ENCODE data around the gene TEDC2.
"Not testable (repeated sequence)": the region's sequence is repeated elsewhere in the genome, so short reads cannot be mapped to it uniquely, and the experiment has no call there.

TEDC2 gene

DNA sequence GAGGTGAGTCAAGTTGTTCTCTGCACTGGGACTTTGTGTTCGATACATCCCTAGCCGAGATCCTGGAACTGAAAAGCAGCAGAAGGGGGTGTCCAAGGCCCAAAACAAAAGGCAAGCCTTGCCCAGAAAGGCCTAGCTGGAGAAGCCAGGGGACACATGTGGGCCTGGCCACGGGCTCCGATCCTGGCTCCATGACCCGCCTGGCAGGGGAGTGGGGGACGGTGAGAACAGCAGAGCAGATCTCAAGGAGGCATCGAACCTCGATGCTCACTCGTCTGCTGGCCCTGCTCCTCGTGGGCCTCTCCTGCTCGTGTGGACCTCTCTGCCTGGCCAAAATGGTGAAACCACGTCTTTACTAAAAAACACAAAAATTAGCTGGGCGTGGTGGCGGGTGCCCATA, 21.8 kb upstream of the TEDC2 start:
- no peak for DNase-seq

DNA sequence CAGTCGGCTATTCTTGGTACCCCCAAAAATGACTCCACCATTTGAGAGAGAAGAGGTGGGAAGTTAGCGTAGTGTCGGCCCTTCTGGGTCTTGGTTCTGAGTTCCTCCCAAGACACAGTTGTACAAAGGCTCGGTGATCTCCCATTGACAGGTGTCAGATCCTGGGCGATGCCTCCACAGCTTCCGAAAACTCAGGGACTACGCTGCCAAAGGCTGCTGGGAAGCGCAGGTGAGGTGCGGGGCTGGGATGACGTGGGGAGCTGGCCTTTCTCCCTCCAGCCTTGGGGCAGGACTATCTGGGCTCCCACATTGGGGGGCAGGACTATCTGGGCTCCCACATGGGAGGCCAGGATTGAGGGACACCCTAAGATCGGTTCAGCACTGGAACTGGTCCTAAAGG, 20.3 kb upstream of the TEDC2 start:
- DNase-seq, result no peak

DNA sequence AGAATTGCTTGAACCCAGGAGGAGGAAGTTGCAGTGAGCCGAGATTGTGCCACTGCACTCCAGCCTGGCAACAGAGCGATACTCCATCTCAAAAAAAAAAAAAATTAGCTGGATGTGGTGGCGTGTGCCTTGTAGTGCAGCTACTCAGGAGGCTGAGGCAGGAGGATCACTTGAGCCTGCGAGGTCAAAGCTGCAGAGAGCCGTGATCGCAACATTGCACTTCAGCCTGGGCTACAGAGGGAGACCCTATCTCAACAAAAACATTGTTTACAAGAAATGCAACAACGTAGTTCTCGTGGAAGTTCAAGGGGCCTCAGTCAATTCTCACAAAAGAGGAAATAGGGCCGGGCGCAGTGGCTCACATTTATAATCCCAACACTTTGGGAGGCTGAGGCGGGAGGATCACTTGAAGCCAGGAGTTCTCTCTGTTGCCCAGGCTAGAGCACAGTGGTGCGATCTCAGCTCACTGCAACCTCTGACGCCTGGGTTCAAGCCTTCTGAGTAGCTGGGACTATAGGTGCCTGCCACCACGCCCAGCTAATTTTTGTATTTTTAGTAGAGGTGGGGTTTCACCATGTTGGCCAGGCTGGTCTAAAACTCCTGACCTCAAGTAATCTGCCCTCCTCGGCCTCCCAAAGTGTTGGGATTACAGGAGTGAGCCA, 18.6 kb upstream of the TEDC2 start:
- not testable (repeated sequence) for DNase-seq

DNA sequence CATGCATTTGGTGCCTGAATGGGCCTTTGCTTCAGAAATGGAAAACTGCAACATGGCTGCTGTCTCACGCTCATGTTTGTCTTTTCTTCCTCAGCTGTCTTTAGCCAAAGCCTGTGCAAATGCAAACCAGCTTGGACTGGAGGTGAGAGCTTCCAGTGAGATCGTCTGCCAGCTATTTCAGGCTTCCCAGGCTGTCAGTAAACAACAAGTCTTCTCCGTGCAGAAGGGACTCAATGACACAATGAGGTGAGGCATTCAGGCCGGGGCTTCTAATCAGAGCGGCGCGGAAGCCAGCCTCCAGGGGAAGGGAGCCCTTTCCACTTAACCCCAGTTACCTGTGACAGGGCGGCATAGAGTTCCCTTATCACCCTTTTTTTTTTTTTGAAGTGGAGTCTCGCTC, 16.4 kb upstream of the TEDC2 start:
- DNase-seq, result no peak

DNA sequence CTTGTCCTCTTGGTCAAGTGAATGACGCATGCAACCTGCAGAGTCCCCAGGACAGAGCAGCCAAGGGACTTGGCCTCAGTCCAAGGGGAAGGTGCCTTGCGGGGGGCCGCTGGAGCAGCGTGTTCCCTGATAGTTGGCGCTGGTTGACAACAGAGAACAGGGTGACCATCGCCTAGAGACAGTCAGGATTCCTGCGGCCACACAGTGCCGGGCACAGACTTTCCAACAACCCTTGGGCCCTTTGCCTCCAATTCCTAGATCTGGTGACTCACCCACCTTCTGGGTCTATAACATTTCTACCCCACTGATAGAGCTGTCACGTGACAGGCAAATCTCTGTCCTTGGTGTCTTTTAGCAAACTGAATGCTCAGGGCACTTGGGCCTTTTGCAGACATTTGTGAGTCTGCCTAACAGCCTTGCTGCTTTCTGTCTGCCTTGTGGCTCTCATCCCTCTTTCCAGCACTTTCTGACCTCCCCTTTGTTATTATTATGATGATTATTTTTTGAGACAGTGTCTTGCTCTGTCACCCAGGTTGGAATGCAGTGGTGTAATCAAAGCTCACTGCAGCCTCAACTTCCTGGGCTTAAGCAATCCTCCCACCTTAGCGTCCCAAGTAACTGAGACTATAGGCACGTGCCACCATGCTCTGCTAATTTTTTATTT, 11.9 kb upstream of the TEDC2 start:
- DNase-seq, result no peak

DNA sequence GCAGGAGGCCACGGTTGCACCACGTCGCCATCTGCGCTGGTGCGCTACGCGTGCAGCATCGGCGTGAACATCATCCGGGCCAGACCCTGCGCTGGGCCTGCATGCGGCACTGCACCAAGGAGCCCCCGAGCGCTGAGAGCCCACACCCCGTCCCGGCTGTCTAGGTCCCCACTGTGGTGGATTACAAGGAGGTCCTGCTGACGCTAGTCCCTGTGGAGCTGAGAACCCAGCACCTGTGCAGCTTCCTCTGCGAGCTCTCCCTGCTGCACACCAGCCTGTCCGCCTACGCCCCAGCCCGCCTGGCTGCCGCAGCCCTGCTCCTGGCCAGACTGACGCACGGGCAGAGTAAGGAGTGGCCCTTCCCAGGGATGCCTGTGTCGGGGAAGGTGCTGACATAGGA, 10.8 kb upstream of the TEDC2 start:
- DNase-seq, result no peak

DNA sequence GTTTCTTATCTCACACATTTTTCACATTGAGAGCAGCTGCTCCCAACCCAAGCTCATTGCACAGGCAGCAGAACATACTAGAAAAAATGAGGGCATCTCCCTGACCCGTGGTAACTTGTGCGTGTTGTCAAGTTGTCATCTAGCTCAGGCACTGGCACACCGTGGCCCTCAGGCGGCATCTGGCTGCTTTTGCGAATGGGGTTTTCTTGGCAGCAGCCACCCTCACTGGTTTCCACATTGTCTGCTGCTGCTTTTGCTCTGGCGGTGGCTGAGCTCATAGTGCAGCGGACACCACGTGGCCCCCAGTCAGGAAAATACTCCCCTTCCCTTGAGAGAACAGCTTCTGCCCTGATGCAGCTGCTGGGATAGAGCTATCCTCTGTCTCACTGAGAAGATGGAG, 9.4 kb upstream of the TEDC2 start:
- DNase-seq, result no peak

DNA sequence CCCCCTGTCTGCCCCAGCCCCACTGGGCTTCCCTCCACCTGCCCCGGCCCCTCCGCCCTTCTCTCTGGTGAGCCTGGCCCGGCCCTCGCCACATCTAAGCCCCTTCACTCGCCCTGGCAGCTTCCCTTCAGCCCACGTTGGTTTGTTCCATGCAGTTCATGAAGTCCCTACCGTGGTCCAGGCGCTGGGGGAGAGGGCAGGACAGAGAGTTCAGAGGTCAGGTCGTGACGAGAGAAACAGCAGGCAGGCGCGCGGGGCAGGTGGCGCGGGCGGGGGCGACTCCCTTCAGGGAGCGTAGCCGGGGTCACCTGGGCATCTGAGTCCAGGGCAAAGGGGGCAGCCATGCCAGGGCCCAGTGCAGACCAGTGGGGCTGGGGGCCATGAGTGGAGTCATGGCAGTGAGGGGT, 8.9 kb upstream of the TEDC2 start:
- no peak for DNase-seq

DNA sequence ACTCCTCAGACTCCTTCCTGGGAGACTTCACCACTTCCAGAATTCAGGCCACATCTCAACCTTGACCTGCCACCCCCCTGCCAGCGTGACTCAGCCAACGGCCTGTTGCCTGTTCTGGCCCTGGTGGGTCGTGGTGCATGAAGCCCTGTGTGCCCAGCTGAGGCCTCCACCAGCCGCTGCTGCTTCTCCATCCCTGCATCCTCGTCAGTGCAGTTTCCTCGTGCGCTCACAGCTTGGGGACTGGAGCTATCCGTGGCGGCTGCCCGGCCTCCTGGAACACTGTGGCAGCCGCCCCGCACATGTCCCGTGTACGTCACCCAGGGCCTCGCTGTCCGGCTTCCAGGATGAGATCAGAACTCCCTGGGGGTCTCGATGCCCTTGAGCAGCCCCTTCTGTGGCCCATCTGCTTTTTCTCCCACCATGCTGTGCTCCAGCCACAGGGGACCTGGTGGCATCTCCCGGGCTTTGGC, 8.0 kb upstream of the TEDC2 start:
- no peak for DNase-seq

DNA sequence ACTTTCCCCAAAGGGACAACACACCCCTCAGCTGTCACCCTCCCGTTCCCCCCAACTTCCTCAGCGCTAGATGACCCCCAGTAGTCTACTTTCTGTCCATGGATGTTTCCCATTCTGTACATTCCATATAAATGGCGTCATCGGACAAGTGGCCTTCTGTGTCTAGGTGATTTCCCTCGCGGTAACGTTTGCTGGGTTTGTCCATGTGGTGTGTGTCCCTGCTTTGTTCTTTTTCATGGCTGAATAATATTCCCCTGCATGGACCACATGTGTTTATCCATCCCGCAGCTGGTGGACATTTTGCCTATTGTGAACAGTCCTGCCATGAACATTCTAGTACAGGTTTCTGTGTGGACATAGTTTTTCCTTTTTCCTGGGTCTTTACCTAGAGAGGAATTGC, 7.3 kb upstream of the TEDC2 start:
- DNase-seq, result no peak

DNA sequence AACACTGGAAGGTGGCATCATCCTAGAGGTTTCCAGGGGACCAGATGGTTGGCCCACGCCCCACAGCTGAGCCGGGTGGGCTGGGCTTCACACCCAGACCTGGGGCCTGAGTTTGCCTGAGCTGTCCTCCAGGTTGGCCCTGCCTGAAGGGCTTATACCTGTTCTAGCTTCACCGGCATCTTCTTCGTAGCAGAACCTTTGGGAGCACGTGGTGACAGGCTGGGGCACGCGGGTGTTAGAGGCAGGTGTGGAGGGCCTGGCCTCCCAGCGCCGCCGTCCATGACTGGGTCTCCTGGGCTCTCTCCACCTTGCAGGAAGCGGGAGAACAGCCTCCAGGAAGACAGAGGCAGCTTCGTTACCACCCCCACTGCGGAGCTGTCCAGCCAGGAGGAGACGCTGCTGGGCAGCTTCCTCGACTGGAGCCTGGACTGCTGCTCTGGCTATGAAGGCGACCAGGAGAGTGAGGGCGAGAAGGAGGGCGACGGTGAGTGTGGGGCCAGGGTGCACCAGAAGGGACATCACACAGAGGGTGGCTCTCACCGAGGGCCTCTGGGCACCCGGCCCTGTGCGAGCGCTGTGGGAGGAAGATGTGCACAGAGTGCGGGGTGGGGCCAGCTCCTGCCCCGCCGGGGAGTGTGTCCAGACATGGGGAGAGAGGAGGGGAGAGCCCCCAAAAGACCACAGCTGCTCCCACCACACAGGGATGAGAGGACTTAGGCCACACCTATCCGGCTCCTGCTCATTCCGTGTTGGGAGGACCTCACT, 4.6 kb upstream of the TEDC2 start:
- DNase-seq, result no peak

DNA sequence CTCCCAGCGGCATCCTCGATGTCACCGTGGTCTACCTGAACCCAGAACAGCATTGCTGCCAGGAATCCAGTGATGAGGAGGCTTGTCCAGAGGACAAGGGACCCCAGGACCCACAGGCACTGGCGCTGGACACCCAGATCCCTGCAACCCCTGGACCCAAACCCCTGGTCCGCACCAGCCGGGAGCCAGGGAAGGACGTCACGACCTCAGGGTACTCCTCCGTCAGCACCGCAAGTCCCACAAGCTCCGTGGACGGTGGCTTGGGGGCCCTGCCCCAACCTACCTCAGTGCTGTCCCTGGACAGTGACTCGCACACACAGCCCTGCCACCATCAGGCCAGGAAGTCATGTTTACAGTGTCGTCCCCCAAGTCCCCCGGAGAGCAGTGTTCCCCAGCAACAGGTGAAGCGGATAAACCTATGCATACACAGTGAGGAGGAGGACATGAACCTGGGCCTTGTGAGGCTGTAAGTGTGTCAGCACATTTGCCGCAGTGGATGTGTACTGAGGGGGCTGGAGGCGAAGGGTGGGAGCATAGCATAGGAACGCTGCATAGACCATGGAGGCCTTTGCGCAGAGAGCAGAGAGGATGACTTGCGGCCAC, 3.3 kb upstream of the TEDC2 start:
- DNase-seq, result no peak

DNA sequence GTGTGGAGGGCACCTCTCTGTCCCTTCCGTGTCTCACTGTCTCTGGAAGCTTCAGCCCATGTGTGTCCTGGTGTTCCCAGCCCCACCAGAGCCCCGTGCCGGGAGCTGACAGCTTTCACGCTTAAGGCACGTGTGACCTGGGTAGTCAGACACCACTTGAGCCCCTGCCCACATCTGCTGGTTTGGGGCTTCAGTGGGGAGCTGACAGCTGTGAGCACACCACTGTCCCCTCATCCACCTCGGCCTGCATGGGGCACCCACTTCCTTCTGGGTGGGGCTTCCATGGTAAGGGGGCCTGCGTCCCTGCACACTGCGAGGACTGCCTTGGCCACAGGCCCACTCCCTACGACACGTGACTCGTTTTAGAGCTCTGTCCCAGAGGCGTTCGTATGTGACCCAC, 2.6 kb upstream of the TEDC2 start:
- no peak for DNase-seq

DNA sequence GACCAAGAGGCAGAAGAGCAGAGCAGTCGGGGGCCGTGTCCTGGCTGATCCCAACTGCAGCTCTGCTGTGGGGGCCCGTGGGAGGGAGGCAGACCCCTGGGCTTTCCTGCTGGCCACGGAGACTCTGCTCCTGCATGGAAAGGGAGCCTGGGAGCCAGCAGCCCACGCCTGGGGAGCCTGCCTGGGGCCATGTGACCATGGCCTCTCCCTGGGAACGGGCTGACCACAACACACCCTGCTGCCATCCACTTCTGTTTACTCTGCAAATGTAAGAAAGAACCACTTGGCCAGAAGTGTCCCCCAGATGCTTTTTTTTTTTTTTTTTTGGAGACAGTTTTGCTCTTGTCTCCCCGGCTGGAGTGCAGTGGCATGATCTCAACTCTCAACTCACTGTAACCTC, 2.0 kb upstream of the TEDC2 start:
- no peak for DNase-seq

DNA sequence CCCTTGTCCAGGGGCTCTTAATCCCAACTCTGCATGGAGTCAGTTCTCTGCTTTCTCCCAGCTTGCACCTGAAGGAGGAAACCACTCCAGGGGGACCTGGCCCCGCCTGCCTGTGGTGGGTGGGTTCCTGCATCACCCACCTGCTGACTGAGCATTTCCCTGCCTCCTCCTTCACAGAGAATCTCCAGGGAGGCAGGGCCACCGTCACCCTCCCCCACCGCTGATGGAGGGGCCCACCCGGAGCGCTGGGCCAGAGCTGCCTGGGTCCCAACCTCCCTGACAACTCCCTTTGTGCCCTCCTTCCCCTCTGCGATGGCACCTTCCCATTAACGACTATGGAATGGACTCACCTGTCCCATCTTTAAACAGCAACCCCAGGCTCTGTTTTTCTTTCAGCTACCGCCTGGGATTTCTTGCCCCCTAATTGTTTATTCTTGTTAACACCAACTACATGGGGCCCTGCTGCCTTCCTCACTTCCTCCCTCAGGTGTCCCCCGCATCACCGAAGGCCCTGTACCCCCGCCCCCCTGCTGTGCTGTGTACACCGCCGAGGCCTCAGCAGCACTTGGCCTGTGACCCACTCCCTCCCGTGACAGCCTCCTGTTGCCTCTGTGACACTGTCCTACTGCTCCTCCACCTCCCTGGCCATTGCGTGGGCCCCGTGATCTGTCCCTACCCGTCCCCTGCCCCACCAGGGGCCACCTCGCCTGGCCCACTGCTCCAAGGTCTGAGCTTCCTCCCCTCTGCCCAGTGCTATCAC, 842 bp upstream of the TEDC2 start:
- DNase-seq, result no peak

DNA sequence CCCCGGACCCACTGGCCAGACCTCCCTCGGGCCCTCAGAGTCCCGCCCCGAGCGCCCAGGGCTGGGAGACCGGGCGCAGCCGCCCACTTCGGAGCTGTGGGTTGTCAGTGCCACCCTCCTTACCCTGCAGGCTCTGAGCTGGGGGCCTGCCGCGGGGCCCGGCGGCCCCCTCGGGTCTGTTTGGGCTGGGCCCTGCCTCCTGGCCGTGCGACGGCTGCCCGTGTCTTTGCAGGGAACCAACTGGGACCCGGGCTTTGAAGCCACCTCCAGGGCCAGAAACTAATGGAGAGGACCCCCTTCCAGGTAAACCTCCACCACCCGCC, 443 bp downstream of the TEDC2 start:
- DNase-seq, result no peak

DNA sequence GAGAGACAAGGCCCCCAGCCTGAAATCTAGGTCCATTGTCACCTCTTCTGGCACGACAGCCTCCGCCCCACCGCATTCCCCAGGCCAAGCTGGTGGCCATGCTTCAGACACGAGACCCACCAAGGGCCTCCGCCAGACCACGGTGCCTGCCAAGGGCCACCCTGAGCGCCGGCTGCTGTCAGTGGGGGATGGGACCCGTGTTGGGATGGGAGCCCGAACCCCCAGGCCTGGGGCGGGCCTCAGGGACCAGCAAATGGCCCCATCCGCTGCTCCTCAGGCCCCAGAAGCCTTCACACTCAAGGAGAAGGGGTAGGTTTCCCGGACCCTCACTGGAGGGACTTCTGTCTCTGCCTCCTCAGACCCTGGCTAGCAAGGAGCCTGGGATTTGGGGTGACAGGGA, 1.0 kb downstream of the TEDC2 start:
- DNase-seq, result no peak

DNA sequence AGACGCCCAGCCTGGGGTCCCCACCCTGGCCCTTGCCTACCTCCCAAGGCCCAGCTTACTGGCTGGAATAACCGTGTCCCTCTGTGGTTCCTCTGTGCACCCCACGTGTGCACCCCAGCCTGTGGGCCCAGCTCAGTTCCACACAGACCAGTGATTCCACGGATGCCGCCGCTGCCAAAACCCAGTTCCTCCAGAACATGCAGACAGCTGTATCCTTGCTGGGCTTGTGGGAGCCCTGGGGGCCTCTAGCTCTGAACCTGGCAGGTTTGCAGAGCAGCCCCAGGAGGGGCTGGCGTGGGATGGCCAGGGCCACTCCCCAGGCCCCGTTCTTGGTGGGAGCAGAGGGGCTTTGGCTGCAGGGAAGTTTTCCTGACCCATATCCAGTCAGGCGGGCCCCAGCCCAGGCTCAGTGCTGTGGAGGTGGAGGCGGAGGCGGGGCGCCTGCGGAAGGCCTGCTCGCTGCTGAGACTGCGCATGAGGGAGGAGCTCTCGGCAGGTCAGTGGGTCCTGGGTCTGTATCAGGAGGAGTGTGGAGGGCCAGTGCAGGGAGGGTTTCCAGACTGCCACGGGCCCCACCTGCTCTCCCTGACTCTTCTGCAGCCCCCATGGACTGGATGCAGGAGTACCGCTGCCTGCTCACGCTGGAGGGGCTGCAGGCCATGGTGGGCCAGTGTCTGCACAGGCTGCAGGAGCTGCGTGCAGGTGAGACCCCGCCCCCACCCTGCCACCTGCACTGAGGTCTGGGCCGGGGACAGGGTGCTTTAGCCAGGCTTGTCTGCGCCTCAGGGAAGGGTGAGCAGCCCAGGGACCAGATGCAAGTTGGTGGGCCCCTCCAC, 2.3 kb downstream of the TEDC2 start:
- DNase-seq, result no peak

DNA sequence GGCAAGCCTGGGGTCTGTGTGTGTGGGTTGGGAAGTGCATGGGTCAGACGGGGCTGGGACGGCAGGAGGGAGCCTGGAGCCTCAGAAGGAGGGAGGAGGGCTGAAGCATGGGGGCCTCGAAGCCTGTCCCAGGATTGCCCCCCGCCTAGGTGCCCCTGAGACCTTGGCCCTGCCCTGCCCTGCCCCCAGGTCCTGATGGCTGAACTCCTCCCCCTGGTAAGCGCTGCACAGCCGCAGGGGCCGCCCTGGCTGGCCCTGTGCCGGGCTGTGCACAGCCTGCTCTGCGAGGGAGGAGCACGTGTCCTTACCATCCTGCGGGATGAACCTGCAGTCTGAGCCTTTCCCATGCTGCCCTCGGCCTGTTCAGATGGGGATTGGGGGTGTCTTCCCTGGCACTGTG, 4.4 kb downstream of the TEDC2 start:
- no peak for DNase-seq

DNA sequence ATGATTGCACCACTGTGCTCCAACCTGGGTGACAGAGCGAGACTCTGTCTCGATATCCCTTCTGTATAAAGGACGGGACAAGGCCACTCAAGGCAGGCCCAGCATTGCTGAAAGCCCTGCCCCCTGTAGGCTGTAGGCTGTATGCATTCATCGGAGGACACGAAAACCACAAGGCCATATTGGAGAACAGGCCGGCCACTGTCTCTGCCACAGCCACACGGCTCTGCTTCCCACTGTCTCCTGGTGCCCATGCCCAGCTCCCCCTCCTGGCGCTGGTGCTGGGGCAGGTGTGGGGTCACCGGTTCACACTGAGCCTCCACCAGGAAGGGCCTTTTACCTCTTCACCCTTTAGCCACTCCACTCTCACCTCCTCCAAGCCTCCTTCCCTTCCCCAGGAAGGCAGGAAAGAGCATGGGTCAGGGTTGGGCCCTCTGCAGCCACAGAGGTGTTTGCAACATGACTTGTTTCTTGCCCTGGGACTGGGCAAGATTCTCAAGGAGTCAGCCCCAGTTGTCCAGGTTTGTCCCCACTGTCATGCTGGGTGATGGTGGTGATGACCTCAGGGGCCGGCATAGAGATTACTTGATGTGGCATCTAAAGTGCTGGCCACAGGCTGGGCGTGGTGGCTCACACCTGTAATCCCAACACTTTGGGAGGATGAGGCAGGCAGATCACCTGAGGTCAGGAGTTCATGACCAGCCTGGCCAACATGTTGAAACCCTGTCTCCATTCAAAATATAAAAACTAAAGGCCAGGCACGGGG, 5.9 kb downstream of the TEDC2 start:
- DNase-seq, result no peak

Data from effector CD8-positive, alpha-beta T cell (primary cell).